Heart right ventricle (tissue), 16 donors: Measurements from ENCODE around the gene CDKN2A. TPM values are rescaled to one million over a fixed set of nuclear protein-coding genes. Genes with fewer than 3 reads are reported as not detected.

Experiments used
- ATAC-seq, 8 donors: fragments of 200-7000 bp; cut with Tn5 transposase; one replicate each; pipeline ENCODE4 v1.9.1; 2020; ENCODE audit warnings: mild to moderate bottlenecking in 8 of 8, moderate library complexity in 8 of 8, moderate number of reproducible peaks in 1 of 8
- DNase-seq, 2 donors: peaks; one replicate each; pipeline ENCODE4 v3.0.0-alpha.2; 2020
- H3K27ac ChIP-seq, 10 donors: fragments of 200-600 bp; sonication (generic) in 2 of 10; one replicate each; pipeline versions ENCODE4 v1.5.0 to v1.8.0; 2020 to 2022; ENCODE audit warnings: mild to moderate bottlenecking in 3 of 10
- H3K27me3 ChIP-seq, 7 donors: fragments of 200-600 bp; one replicate each; pipeline ENCODE4 v1.8.0; 2021 to 2022; ENCODE audit warnings: mild to moderate bottlenecking in 2 of 7
- H3K36me3 ChIP-seq, 9 donors: fragments of 200-600 bp; sonication (generic) in 1 of 9; one replicate each; pipeline versions ENCODE4 v1.5.0 to v1.8.0; 2020 to 2022; ENCODE audit warnings: mild to moderate bottlenecking in 2 of 9
- H3K4me1 ChIP-seq, 9 donors: fragments of 200-600 bp; sonication (generic) in 1 of 9; one replicate each; pipeline versions ENCODE4 v1.5.0 to v1.8.0; 2020 to 2022; ENCODE audit warnings: mild to moderate bottlenecking in 4 of 9
- H3K4me3 ChIP-seq, 10 donors: fragments of 200-600 bp; sonication (generic) in 2 of 10; one replicate each; pipeline versions ENCODE4 v1.5.0 to v1.8.0; 2020 to 2022; ENCODE audit warnings: mild to moderate bottlenecking in 7 of 10, moderate library complexity in 2 of 10
- H3K9me3 ChIP-seq, 11 donors: fragments of 200-600 bp in 10 of 11; sonication (generic) in 2 of 11; one replicate each; pipeline versions ENCODE4 v1.5.0 to v1.8.0; 2013 to 2022; ENCODE audit warnings: mild to moderate bottlenecking in 2 of 11, control low read depth in 1 of 11, moderate library complexity in 1 of 11
- WGBS, 2 donors: extraction: QIAGEN DNeasy Blood & Tissue Kit; methylation state at CpG; one replicate each; pipeline ENCODE4 v1.1.7; 2013; ENCODE audit warnings: inconsistent platforms in 1 of 2; 5-methylcytosine and 5-hydroxymethylcytosine counted together
- intact Hi-C, 10 donors: fragments of 100-400 bp; cut with DNase I; formaldehyde crosslinking; loops; one replicate each; pipeline versions ENCODE4 v1.11.1 to v1.14.2; 2022
- polyA plus RNA-seq, 2 donors: library from polyadenylated mRNA; stranded (reverse); fragments of 200-250 nt; gene quantifications; one replicate each; pipeline ENCODE4 v1.2.3, GENCODE V29; 2013
- total RNA-seq, 10 donors: library from RNA; stranded (reverse); fragmentation: NEBNext Ultra II Directional in 3 of 10; extraction: Animal tissue kit (Norgen Biotek cat#: 25700) in 3 of 10; gene quantifications; one replicate each; pipeline versions ENCODE4 v1.2.1 to v1.2.4, GENCODE V29; 2021 to 2023
- TF ChIP-seq, protein P1 (sequence below), 9 donors: fragments of 200-600 bp; sonication (generic) in 2 of 9; IDR thresholded peaks; one replicate each; pipeline versions ENCODE4 v1.5.0 to v1.8.0; 2021 to 2022; ENCODE audit warnings: antibody characterized with exemption in 9 of 9, mild to moderate bottlenecking in 5 of 9, moderate library complexity in 1 of 9
- donor health status: Arrhythmogenic right ventricular cardiomyopathy.
- donor health status: ischemic (EF 13 %, LVEDD 7.1; RV severe dilation, severe dysfunction).
- donor health status: healthy with polysubstance abuse.
- donor health status: DM: no; HTN: yes; CAD: no.
- donor health status: DM: no; HTN: no; CAD: no.
- donor health status: ischemic (EF 25% LVEDD 6.9; RV normal size, moderate dysfunction).
- donor health status: ischemic (EF 25% LVEDD 5.7; RV mildly dilated, moderate dysfunction).
- donor health status: healthy.
- donor health status: DM: yes; HTN: yes; CAD: no.
- donor health status: Ischemic cardiomyopathy.
- donor health status: ischemic (EF 35%, LVEDD 5.7; RV mildly dilated, moderate dysfunction).
- donor health status: nonischemic (EF 11% LVEDD 7.7; RV severe dilation, severe dysfunction).
- donor health status: DM: yes; HTN: yes; CAD: no.
- donor health status: PGD.
- donor health status: ischemic (EF 29% LVEDD 5.4; RV normal size, mild dysfunction).
- donor health status: nonischemic (EF 23%, LVEDD 6.1; RV moderate dilation, normal function).

The CDKN2A gene
- total and polyA plus RNA-seq, 12 donors = 0.03 to 1.9 (median 0.48) TPM; not detected in 5

DNA sequence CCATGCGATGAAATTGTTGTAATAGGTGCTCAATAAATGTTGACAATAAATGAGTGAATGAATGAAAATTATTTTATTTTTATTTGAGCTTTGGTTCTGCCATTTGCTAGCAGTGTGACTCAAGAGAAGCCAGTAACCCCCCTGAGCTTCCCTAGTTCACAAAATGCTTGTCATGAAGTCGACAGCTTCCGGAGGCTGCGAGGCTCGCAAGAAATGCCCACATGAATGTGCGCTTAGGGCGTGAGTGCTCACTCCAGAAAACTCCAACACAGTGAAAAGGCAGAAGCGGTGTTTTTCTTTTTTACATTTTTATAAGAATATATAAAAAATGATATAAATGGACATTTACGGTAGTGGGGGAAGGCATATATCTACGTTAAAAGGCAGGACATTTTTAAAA is 26.5 kb downstream of the CDKN2A start:
- DNase-seq (no peak), ATAC-seq (no peak)
- H3K4me3 ChIP-seq = no peak overlapping the region
- no peaks in the 10 kb centered on the region for H3K36me3 ChIP-seq
- peaks cover 0 to 7% (median 0%) of the 10 kb centered on the region in 11 donors for H3K9me3 ChIP-seq
- H3K27ac ChIP-seq = no peak overlapping the region
- WGBS, 2 donors = 14 to 23% methylated on average over 10 of the region's 10 CpGs
- intact Hi-C loops = loop anchor here in 2 of 10 donors (2.0 to 10.0 kb wide), 2 partner anchors 17 to 63 kb away; no protein-coding TSS in a partner anchor
- H3K4me1 ChIP-seq = peaks cover 6 to 41% (median 18%) of the 10 kb centered on the region in 9 donors
- peaks cover 57 to 100% (median 100%) of the 10 kb centered on the region in 7 donors for H3K27me3 ChIP-seq
- TF ChIP-seq, protein P1, sequence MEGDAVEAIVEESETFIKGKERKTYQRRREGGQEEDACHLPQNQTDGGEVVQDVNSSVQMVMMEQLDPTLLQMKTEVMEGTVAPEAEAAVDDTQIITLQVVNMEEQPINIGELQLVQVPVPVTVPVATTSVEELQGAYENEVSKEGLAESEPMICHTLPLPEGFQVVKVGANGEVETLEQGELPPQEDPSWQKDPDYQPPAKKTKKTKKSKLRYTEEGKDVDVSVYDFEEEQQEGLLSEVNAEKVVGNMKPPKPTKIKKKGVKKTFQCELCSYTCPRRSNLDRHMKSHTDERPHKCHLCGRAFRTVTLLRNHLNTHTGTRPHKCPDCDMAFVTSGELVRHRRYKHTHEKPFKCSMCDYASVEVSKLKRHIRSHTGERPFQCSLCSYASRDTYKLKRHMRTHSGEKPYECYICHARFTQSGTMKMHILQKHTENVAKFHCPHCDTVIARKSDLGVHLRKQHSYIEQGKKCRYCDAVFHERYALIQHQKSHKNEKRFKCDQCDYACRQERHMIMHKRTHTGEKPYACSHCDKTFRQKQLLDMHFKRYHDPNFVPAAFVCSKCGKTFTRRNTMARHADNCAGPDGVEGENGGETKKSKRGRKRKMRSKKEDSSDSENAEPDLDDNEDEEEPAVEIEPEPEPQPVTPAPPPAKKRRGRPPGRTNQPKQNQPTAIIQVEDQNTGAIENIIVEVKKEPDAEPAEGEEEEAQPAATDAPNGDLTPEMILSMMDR (IDR thresholded peaks at IDR 0.05) = no peak

- Histone ChIP-seq H3K36me3 (no peaks in the 10 kb centered on the region), H3K9me3 (peaks cover 0 to 9% (median 0%) of the 10 kb centered on the region in 11 donors), H3K27ac (no peak overlapping the region), H3K4me1 (peaks cover 6 to 41% (median 18%) of the 10 kb centered on the region in 9 donors), H3K4me3 (no peak overlapping the region), H3K27me3 (peaks cover 57 to 100% (median 100%) of the 10 kb centered on the region in 7 donors)
- WGBS, 2 donors = 7 to 10% methylated on average over 19 of the region's 19 CpGs
- DNase-seq (no peak), ATAC-seq (no peak)
- TF ChIP-seq, protein P1 (IDR thresholded peaks at IDR 0.05) = no peak
- intact Hi-C loops = loop anchor here in 2 of 10 donors (10.0 kb wide), 1 partner anchor 62 kb away; no protein-coding TSS in a partner anchor
Observed at GRCh38 chr9:21967169-21967568, 27.0 kb downstream of the CDKN2A start.

GRCh38 chr9:21966140-21966851 is 27.9 kb downstream of the CDKN2A start:
- H3K27me3 ChIP-seq = peaks cover 56 to 100% (median 96%) of the 10 kb centered on the region in 7 donors
- no peak for DNase-seq
- intact Hi-C loops = loop anchor here in 2 of 10 donors (10.0 kb wide), 1 partner anchor 61 kb away; no protein-coding TSS in a partner anchor

DNA sequence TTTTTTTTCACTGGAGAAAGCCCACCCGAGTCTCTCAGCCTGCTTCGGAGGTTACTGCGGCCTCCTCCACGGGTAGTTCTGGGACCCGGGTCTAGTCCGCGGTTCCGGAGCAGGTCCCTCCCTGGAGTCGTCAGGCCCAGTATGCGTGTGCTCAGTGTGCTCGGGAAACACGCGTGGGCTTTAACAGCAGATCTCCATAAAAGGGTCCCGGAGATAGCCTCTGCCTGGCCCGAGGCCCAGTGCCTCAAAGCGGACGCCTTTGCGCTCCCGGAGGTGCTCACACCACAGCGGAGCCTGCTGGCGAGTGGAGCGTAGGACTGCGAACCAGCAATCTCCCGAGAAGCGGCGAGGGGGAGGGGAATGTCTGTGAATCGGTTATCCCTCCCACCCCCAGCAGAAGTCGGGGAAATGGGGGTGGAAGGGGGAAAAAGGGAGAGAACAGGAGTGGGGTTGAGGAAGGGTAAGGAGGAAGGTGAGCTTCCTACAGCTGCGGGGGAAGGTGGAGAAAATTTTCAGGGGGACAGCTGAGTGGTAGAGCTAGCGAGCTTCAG is 28.7 kb downstream of the CDKN2A start:
- Histone ChIP-seq H3K27me3 (peaks cover 48 to 100% (median 91%) of the 10 kb centered on the region in 7 donors), H3K4me1 (peaks cover 6 to 31% (median 14%) of the 10 kb centered on the region in 9 donors), H3K4me3 (peak overlapping the region in 9 of 10 donors; percentile 0 to 47 (median 21)), H3K9me3 (peaks cover 0 to 9% (median 0%) of the 10 kb centered on the region in 11 donors), H3K36me3 (no peaks in the 10 kb centered on the region), H3K27ac (no peak overlapping the region)
- intact Hi-C loops = loop anchor here in 2 of 10 donors (10.0 kb wide), 1 partner anchor 61 kb away; no protein-coding TSS in a partner anchor
- TF ChIP-seq, protein P1 (IDR thresholded peaks at IDR 0.05) = peak in 4 of 9 donors; percentile 16 to 39 (median 24)
- 2% methylated on average over 30 of the region's 30 CpGs for WGBS, 2 donors
- DNase-seq = peak in 1 of 2 donors; percentile 40
- peak in 5 of 8 donors; percentile 20 to 79 (median 69) for ATAC-seq

More at GRCh38 chr9:21966140-21966851, 27.9 kb downstream of the CDKN2A start:
- H3K27ac ChIP-seq = no peak overlapping the region
- H3K4me3 ChIP-seq = no peak overlapping the region
- 12 to 16% methylated on average over 15 of the region's 15 CpGs for WGBS, 2 donors
- no peak for ATAC-seq
- TF ChIP-seq, protein P1 (IDR thresholded peaks at IDR 0.05) = no peak
- peaks cover 6 to 39% (median 18%) of the 10 kb centered on the region in 9 donors for H3K4me1 ChIP-seq
- H3K36me3 ChIP-seq = no peaks in the 10 kb centered on the region
- H3K9me3 ChIP-seq = peaks cover 0 to 9% (median 0%) of the 10 kb centered on the region in 11 donors
